WTC11 (cell line): ENCODE measurements around the gene PBRM1. TPM values are rescaled to one million over a fixed set of nuclear protein-coding genes. Genes with fewer than 3 reads are reported as not detected.

Experiments
- ATAC-seq: fragments of 200-7000 bp; cut with Tn5 transposase; 2 replicates; pipeline ENCODE4 v1.10.0; 2021; ENCODE audit warnings: mild to moderate bottlenecking, moderate library complexity
- CTCF ChIA-PET: fragments of 300-600 bp; sonication (Branson Sonifier 250); formaldehyde crosslinking; loops from one replicate; lab custom pipeline; 2021; ENCODE audit warnings: antibody characterized with exemption; lab: Charles Lee
- POLR2A ChIA-PET: fragments of 350-600 bp; sonication (Branson Sonifier 250); formaldehyde crosslinking; loops from one replicate; lab custom pipeline; 2021; ENCODE audit warnings: antibody characterized with exemption; lab: Charles Lee
- DNase-seq: peaks from one replicate; pipeline ENCODE4 v3.0.0; 2021; ENCODE audit warnings: low spot score
- H3K27ac Mint-ChIP-seq: 2 replicates; pipeline ENCODE4 v1.8.0; 2021; ENCODE audit warnings: mixed read lengths
- H3K27me3 Mint-ChIP-seq: 2 replicates; pipeline ENCODE4 v1.8.0; 2021; ENCODE audit warnings: low read depth, mild to moderate bottlenecking, moderate library complexity, mixed read lengths
- H3K36me3 Mint-ChIP-seq: 2 replicates; pipeline ENCODE4 v1.8.0; 2021; ENCODE audit warnings: mixed read lengths
- H3K4me1 Mint-ChIP-seq: 2 replicates; pipeline ENCODE4 v1.8.0; 2022; ENCODE audit warnings: mixed read lengths
- H3K4me3 Mint-ChIP-seq: 2 replicates; pipeline ENCODE4 v1.8.0; 2021; ENCODE audit warnings: mild to moderate bottlenecking, moderate library complexity, mixed read lengths
- H3K9me3 Mint-ChIP-seq: 2 replicates; pipeline ENCODE4 v1.8.0; 2021; ENCODE audit warnings: mixed read lengths
- ARID4B ChIP-seq: sonication (generic); formaldehyde crosslinking; IDR thresholded peaks from 2 replicates; pipeline ENCODE4 v1.8.0; 2023; ENCODE audit warnings: missing genetic modification reagents, mild to moderate bottlenecking, borderline replicate concordance
- CREB1 ChIP-seq: sonication (generic); formaldehyde crosslinking; IDR thresholded peaks from 2 replicates; pipeline ENCODE4 v1.8.0; 2023; ENCODE audit warnings: mild to moderate bottlenecking, missing genetic modification reagents
- ESRRA ChIP-seq: sonication (generic); formaldehyde crosslinking; IDR thresholded peaks from 2 replicates; pipeline ENCODE4 v1.8.1; 2022; ENCODE audit warnings: mild to moderate bottlenecking, missing genetic modification reagents, borderline replicate concordance
- ETV6 ChIP-seq: sonication (generic); formaldehyde crosslinking; IDR thresholded peaks from 2 replicates; pipeline ENCODE4 v1.8.1; 2022; ENCODE audit warnings: mild to moderate bottlenecking, missing genetic modification reagents
- FOXJ3 ChIP-seq: sonication (generic); formaldehyde crosslinking; IDR thresholded peaks from 2 replicates; pipeline ENCODE4 v1.9.0; 2021; ENCODE audit warnings: missing genetic modification reagents, mild to moderate bottlenecking, borderline replicate concordance
- FOXK1 ChIP-seq: sonication (generic); formaldehyde crosslinking; IDR thresholded peaks from 2 replicates; pipeline ENCODE4 v1.8.0; 2022; ENCODE audit warnings: mild to moderate bottlenecking, moderate library complexity, missing genetic modification reagents
- GABPB1 ChIP-seq: sonication (generic); formaldehyde crosslinking; IDR thresholded peaks from 2 replicates; pipeline ENCODE4 v1.8.1; 2023; ENCODE audit warnings: mild to moderate bottlenecking, missing genetic modification reagents
- KAT7 ChIP-seq: sonication (generic); formaldehyde crosslinking; IDR thresholded peaks from 2 replicates; pipeline ENCODE4 v1.8.1; 2023; ENCODE audit warnings: missing genetic modification reagents, mild to moderate bottlenecking, borderline replicate concordance
- MXD4 ChIP-seq: fragments of 250-450 bp; sonication (Bioruptor Pico); IDR thresholded peaks from 2 replicates; pipeline ENCODE4 v1.8.0; 2021; ENCODE audit warnings: mild to moderate bottlenecking, moderate library complexity, borderline replicate concordance
- MYBL2 ChIP-seq: sonication (generic); formaldehyde crosslinking; IDR thresholded peaks from 2 replicates; pipeline ENCODE4 v1.8.1; 2023; ENCODE audit warnings: mild to moderate bottlenecking, moderate library complexity, missing genetic modification reagents
- NFYB ChIP-seq: sonication (generic); formaldehyde crosslinking; conservative IDR thresholded peaks from 2 replicates; pipeline ENCODE4 v1.8.0; 2022; ENCODE audit warnings: low read depth, missing genetic modification reagents
- SMAD4 ChIP-seq: sonication (generic); formaldehyde crosslinking; IDR thresholded peaks from 2 replicates; pipeline ENCODE4 v1.8.0; 2022; ENCODE audit warnings: mild to moderate bottlenecking, missing genetic modification reagents
- TCF7 ChIP-seq: sonication (generic); formaldehyde crosslinking; IDR thresholded peaks from 2 replicates; pipeline ENCODE4 v1.8.0; 2022; ENCODE audit warnings: mild to moderate bottlenecking, low read depth, missing genetic modification reagents, moderate library complexity
- ZNF263 ChIP-seq: sonication (generic); formaldehyde crosslinking; IDR thresholded peaks from 2 replicates; pipeline ENCODE4 v1.8.1; 2022; ENCODE audit warnings: low read depth, mild to moderate bottlenecking, moderate library complexity, missing genetic modification reagents
- ZNF416 ChIP-seq: fragments of 250-450 bp; sonication (Bioruptor Pico); IDR thresholded peaks from 2 replicates; pipeline ENCODE4 v1.9.0; 2021; ENCODE audit warnings: mild to moderate bottlenecking, inconsistent platforms
- total RNA-seq: library from RNA; stranded (reverse); gene quantifications from 3 replicates; pipeline ENCODE4 v1.2.3, GENCODE V29; 2021
- TF ChIP-seq, protein P1 (sequence below): fragments of 250-450 bp; sonication (Bioruptor Pico); IDR thresholded peaks from 2 replicates; pipeline ENCODE4 v1.9.0; 2021; ENCODE audit warnings: mild to moderate bottlenecking, borderline replicate concordance
- TF ChIP-seq, protein P2 (sequence below): sonication (generic); formaldehyde crosslinking; IDR thresholded peaks from 2 replicates; pipeline ENCODE4 v1.8.0; 2022; ENCODE audit warnings: mild to moderate bottlenecking, missing genetic modification reagents
- TF ChIP-seq, protein P3 (sequence below): sonication (generic); formaldehyde crosslinking; IDR thresholded peaks from 2 replicates; pipeline ENCODE4 v1.8.1; 2022; ENCODE audit warnings: low read depth, missing genetic modification reagents, borderline replicate concordance
- TF ChIP-seq, protein P4 (sequence below): sonication (generic); formaldehyde crosslinking; IDR thresholded peaks from 2 replicates; pipeline ENCODE4 v1.8.1; 2023; ENCODE audit warnings: mild to moderate bottlenecking, missing genetic modification reagents
- TF ChIP-seq, protein P5 (sequence below): fragments of 250-450 bp; sonication (Bioruptor Pico); IDR thresholded peaks from 2 replicates; pipeline ENCODE4 v1.9.0; 2021; ENCODE audit warnings: moderate library complexity, mild to moderate bottlenecking, inconsistent platforms, borderline replicate concordance
- TF ChIP-seq, protein P6 (sequence below): fragments of 250-450 bp; sonication (Bioruptor Pico); IDR thresholded peaks from 2 replicates; pipeline ENCODE4 v1.9.0; 2021; ENCODE audit warnings: mild to moderate bottlenecking

PBRM1 gene
- total RNA-seq, 1 experiment from 2014 or later = 48.8 TPM

DNA sequence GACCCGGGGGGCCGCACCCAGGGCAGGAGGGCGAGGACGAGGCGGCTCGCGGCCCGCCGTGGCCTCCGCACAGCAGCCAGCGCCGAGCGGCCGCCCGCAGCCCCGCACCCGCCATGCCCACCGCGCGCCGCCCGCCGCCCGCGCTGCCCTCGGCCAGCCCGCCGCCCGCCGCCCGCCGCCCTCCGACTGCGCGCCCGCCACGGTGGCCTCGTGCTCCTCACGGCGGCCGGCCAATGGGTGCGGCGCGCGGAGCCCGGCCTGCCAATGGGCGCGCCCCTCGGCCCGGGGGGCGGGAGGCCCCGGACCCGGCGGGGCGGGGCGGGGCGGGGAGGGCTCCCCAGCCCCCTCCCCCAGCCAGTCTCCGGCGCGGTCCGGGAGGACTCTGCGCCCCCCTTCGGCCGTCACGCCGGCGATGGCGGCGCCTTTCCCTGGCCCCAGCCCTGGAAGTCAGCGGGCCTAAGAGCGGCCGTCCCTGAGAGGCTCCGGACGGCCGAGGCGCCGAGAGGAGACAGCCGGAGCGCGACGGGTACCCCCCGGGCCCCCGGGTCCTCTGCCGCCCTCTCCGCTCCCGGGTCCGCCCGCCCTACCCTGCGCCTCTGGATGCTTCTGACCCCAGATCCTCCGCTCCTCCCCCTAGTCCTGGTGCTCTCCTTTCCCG lies 152.0 kb downstream of the PBRM1 start, which contains the start of gene NT5DC2:
NT5DC2 (minus strand) TSS at position 235 of the 658 bp plus-strand sequence; CDS start at position 115, 120 bp downstream.
- H3K4me1 Mint-ChIP-seq = peaks cover 39% of the 10 kb centered on the region
- H3K4me3 Mint-ChIP-seq = peak within 1 kb of the TSS; percentile 85
- DNase-seq (peak; percentile 66), ATAC-seq (peak; percentile 20)
- H3K27me3 Mint-ChIP-seq = no peaks in the 10 kb centered on the region
- no peaks in the 10 kb centered on the region for H3K9me3 Mint-ChIP-seq
- POLR2A ChIA-PET = no interaction called here
- H3K36me3 Mint-ChIP-seq = peaks cover 5% of the 10 kb centered on the region
- CTCF ChIA-PET = no interaction called here
- peak within 1 kb of the TSS; percentile 86 for H3K27ac Mint-ChIP-seq
- TF ChIP-seq MXD4 (CRISPR knock-in tag) (no peak), TCF7 (CRISPR knock-in tag) (no peak), SMAD4 (CRISPR knock-in tag) (no peak), ZNF416 (CRISPR knock-in tag) (no peak; the same call in 1 of the 2 replicates), ARID4B (no peak; the same call in 1 of the 2 replicates), KAT7 (CRISPR knock-in tag) (no peak; the same call in 1 of the 2 replicates), NFYB (peak; percentile 63), CREB1 (no peak), ZNF263 (CRISPR knock-in tag) (peak; percentile 79), ETV6 (no peak), FOXJ3 (CRISPR knock-in tag) (no peak), GABPB1 (0 out of 2 replicates have a peak, but pooled peaks have one; percentile 35), FOXK1 (CRISPR knock-in tag) (no peak), MYBL2 (CRISPR knock-in tag) (no peak), ESRRA (CRISPR knock-in tag) (no peak)
- TF ChIP-seq, protein P1, sequence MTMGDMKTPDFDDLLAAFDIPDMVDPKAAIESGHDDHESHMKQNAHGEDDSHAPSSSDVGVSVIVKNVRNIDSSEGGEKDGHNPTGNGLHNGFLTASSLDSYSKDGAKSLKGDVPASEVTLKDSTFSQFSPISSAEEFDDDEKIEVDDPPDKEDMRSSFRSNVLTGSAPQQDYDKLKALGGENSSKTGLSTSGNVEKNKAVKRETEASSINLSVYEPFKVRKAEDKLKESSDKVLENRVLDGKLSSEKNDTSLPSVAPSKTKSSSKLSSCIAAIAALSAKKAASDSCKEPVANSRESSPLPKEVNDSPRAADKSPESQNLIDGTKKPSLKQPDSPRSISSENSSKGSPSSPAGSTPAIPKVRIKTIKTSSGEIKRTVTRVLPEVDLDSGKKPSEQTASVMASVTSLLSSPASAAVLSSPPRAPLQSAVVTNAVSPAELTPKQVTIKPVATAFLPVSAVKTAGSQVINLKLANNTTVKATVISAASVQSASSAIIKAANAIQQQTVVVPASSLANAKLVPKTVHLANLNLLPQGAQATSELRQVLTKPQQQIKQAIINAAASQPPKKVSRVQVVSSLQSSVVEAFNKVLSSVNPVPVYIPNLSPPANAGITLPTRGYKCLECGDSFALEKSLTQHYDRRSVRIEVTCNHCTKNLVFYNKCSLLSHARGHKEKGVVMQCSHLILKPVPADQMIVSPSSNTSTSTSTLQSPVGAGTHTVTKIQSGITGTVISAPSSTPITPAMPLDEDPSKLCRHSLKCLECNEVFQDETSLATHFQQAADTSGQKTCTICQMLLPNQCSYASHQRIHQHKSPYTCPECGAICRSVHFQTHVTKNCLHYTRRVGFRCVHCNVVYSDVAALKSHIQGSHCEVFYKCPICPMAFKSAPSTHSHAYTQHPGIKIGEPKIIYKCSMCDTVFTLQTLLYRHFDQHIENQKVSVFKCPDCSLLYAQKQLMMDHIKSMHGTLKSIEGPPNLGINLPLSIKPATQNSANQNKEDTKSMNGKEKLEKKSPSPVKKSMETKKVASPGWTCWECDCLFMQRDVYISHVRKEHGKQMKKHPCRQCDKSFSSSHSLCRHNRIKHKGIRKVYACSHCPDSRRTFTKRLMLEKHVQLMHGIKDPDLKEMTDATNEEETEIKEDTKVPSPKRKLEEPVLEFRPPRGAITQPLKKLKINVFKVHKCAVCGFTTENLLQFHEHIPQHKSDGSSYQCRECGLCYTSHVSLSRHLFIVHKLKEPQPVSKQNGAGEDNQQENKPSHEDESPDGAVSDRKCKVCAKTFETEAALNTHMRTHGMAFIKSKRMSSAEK (CRISPR knock-in tag) = no peak
- TF ChIP-seq, protein P2, sequence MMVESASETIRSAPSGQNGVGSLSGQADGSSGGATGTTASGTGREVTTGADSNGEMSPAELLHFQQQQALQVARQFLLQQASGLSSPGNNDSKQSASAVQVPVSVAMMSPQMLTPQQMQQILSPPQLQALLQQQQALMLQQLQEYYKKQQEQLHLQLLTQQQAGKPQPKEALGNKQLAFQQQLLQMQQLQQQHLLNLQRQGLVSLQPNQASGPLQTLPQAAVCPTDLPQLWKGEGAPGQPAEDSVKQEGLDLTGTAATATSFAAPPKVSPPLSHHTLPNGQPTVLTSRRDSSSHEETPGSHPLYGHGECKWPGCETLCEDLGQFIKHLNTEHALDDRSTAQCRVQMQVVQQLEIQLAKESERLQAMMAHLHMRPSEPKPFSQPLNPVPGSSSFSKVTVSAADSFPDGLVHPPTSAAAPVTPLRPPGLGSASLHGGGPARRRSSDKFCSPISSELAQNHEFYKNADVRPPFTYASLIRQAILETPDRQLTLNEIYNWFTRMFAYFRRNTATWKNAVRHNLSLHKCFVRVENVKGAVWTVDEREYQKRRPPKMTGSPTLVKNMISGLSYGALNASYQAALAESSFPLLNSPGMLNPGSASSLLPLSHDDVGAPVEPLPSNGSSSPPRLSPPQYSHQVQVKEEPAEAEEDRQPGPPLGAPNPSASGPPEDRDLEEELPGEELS = no peak
- TF ChIP-seq, protein P3, sequence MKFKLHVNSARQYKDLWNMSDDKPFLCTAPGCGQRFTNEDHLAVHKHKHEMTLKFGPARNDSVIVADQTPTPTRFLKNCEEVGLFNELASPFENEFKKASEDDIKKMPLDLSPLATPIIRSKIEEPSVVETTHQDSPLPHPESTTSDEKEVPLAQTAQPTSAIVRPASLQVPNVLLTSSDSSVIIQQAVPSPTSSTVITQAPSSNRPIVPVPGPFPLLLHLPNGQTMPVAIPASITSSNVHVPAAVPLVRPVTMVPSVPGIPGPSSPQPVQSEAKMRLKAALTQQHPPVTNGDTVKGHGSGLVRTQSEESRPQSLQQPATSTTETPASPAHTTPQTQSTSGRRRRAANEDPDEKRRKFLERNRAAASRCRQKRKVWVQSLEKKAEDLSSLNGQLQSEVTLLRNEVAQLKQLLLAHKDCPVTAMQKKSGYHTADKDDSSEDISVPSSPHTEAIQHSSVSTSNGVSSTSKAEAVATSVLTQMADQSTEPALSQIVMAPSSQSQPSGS (CRISPR knock-in tag) = no peak
- TF ChIP-seq, protein P4, sequence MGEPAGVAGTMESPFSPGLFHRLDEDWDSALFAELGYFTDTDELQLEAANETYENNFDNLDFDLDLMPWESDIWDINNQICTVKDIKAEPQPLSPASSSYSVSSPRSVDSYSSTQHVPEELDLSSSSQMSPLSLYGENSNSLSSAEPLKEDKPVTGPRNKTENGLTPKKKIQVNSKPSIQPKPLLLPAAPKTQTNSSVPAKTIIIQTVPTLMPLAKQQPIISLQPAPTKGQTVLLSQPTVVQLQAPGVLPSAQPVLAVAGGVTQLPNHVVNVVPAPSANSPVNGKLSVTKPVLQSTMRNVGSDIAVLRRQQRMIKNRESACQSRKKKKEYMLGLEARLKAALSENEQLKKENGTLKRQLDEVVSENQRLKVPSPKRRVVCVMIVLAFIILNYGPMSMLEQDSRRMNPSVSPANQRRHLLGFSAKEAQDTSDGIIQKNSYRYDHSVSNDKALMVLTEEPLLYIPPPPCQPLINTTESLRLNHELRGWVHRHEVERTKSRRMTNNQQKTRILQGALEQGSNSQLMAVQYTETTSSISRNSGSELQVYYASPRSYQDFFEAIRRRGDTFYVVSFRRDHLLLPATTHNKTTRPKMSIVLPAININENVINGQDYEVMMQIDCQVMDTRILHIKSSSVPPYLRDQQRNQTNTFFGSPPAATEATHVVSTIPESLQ (CRISPR knock-in tag) = no peak
- TF ChIP-seq, protein P5, sequence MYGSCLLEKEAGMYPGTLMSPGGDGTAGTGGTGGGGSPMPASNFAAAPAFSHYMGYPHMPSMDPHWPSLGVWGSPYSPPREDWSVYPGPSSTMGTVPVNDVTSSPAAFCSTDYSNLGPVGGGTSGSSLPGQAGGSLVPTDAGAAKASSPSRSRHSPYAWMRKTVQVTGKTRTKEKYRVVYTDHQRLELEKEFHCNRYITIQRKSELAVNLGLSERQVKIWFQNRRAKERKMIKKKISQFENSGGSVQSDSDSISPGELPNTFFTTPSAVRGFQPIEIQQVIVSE (CRISPR knock-in tag) = no peak
- TF ChIP-seq, protein P6, sequence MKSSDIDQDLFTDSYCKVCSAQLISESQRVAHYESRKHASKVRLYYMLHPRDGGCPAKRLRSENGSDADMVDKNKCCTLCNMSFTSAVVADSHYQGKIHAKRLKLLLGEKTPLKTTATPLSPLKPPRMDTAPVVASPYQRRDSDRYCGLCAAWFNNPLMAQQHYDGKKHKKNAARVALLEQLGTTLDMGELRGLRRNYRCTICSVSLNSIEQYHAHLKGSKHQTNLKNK (CRISPR knock-in tag) = no peak
